ENCODE data around the gene EEF1G.

DNA sequence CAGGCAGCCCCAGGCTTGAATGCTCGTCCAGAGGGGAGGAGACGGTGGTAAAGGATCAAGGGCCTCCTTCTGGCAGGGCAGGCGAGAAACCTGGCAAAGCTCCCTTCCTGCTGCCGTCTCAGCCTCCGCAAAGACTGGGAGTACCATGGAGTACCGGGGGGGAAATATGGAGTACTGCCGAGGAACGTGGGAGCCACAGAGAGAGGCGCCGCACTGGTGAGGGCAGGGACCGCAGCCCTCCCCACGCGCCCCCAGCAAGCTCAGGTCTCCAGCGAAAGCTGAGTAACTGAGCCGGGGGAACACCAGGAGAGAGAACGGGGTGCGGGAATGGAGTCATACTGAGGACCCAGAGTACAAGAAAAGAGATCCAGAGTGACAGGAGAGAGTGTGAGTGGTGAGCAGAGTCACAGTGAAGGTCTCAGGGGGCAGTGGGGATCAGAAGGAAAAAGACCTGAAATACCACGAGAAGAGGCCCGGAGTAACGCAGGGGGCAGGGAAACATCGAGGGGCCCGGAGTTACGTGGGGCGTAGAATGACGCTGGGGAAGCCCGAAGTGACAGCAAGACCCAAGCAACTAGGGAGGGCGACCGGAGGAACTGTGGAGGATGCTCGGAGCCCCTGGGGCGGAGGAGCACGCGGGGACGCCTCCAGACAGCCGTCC lies 38.1 kb upstream of the EEF1G start:
- no peak for TF ChIP-seq POLR2A (IDR thresholded peaks at IDR 0.05)
- TF ChIP-seq, protein P1, sequence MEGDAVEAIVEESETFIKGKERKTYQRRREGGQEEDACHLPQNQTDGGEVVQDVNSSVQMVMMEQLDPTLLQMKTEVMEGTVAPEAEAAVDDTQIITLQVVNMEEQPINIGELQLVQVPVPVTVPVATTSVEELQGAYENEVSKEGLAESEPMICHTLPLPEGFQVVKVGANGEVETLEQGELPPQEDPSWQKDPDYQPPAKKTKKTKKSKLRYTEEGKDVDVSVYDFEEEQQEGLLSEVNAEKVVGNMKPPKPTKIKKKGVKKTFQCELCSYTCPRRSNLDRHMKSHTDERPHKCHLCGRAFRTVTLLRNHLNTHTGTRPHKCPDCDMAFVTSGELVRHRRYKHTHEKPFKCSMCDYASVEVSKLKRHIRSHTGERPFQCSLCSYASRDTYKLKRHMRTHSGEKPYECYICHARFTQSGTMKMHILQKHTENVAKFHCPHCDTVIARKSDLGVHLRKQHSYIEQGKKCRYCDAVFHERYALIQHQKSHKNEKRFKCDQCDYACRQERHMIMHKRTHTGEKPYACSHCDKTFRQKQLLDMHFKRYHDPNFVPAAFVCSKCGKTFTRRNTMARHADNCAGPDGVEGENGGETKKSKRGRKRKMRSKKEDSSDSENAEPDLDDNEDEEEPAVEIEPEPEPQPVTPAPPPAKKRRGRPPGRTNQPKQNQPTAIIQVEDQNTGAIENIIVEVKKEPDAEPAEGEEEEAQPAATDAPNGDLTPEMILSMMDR (IDR thresholded peaks at IDR 0.05): no peak
